HepG2 (cell line): ENCODE results near the gene THAP3. TPM values are rescaled to one million over a fixed set of nuclear protein-coding genes. Genes with fewer than 3 reads are reported as not detected.

Experiments used
- ATAC-seq: fragments of 200-7000 bp; cut with Tn5 transposase; 3 replicates; pipeline ENCODE4 v1.9.1; 2020; ENCODE audit warnings: mild to moderate bottlenecking, moderate library complexity
- BruUV-seq: library from RNA; stranded (reverse); fragments of 400-500 nt; replicated peaks from 2 replicates; lab custom pipeline; 2021; lab: Mats Ljungman, UMichigan
- CTCF ChIA-PET: fragments of 300-600 bp; formaldehyde crosslinking; extraction: SDS; loops from one replicate; lab custom pipeline; 2021; ENCODE audit warnings: low total read pairs, inconsistent platforms, low intra/inter-chr PET ratio; lab: Yijun Ruan, JAX
- POLR2A ChIA-PET: fragments of 350-600 bp; sonication (Branson Sonifier 250); formaldehyde crosslinking; loops from one replicate; lab custom pipeline; 2020; ENCODE audit warnings: antibody characterized with exemption, inconsistent platforms; lab: Yijun Ruan, JAX
- DNase-seq: peaks from one replicate; pipeline ENCODE4 v3.0.0-alpha.2; 2015; ENCODE audit warnings: low spot score
- FAIRE-seq: peaks from 3 replicates; lab custom pipeline; 2011; peaks lifted over from hg19 to GRCh38; lab: Jason Lieb, UNC
- H2AFZ ChIP-seq: one replicate; pipeline ENCODE4 v1.6.1; 2011; ENCODE audit warnings: low read length, inconsistent platforms
- H3K27ac ChIP-seq: fragments of 300-600 bp; 3 replicates; pipeline ENCODE4 v1.8.0; 2011; ENCODE audit warnings: mixed run types, mild to moderate bottlenecking, mixed read lengths, low read length, inconsistent platforms; ENCODE audit not compliant: insufficient read depth; ENCODE audit errors: extremely low read length
- H3K27me3 ChIP-seq, 2 experiments: fragments of 200-600 bp in 1 of 2; 2 replicates in 1 of 2; 3 replicates in 1 of 2; pipeline versions ENCODE4 v1.6.0 to v1.8.0; 2011; ENCODE audit warnings: low read length in 2 of 2, mild to moderate bottlenecking in 2 of 2, moderate library complexity in 2 of 2, inconsistent platforms in 1 of 2; ENCODE audit not compliant: insufficient read depth in 2 of 2, control insufficient read depth in 1 of 2
- H3K36me3 ChIP-seq, 2 experiments: fragments of 200-600 bp in 1 of 2; replicated peaks in 1 of 2; 2 replicates in 1 of 2; 3 replicates in 1 of 2; pipeline versions ENCODE4 v1.5.1 to v1.8.0; 2011; ENCODE audit warnings: low read length in 2 of 2, inconsistent platforms in 1 of 2; ENCODE audit not compliant: insufficient read depth in 2 of 2, control insufficient read depth in 1 of 2
- H3K4me1 ChIP-seq: 2 replicates; pipeline ENCODE4 v1.5.1; 2012; ENCODE audit warnings: low read length, inconsistent platforms; ENCODE audit not compliant: insufficient read depth
- H3K4me2 ChIP-seq: 2 replicates; pipeline ENCODE4 v1.6.0; 2011; ENCODE audit warnings: low read depth, low read length, inconsistent platforms
- H3K4me3 ChIP-seq, 3 experiments: fragments of 200-600 bp in 1 of 3; sonication (generic), shearing (Covaris generic) in 1 of 3; replicated peaks in 1 of 3; 2 replicates each; pipeline ENCODE4 v1.5.1; 2011 to 2016; ENCODE audit warnings: low read length in 3 of 3, inconsistent platforms in 2 of 3, low read depth in 2 of 3, mild to moderate bottlenecking in 2 of 3, control low read depth in 1 of 3, mixed read lengths in 1 of 3; ENCODE audit not compliant: insufficient read depth in 1 of 3
- H3K79me2 ChIP-seq: one replicate; pipeline ENCODE4 v1.6.1; 2011; ENCODE audit warnings: low read length, inconsistent platforms; ENCODE audit not compliant: insufficient read depth
- H3K9ac ChIP-seq: 2 replicates; pipeline ENCODE4 v1.6.0; 2011; ENCODE audit warnings: mild to moderate bottlenecking, low read depth, low read length, inconsistent platforms; ENCODE audit not compliant: insufficient read depth
- H3K9me3 ChIP-seq: 2 replicates; pipeline ENCODE4 v1.5.1; 2012; ENCODE audit warnings: mild to moderate bottlenecking, low read length
- H4K20me1 ChIP-seq: 2 replicates; pipeline ENCODE4 v1.6.0; 2011; ENCODE audit warnings: inconsistent platforms, mild to moderate bottlenecking, low read length, moderate library complexity; ENCODE audit not compliant: insufficient read depth
- CEBPB ChIP-seq: IDR thresholded peaks from 2 replicates; pipeline ENCODE4 v1.6.1; 2011; ENCODE audit warnings: low read depth, low read length, improper control_type of control experiment, borderline replicate concordance
- FOXJ3 ChIP-seq: sonication (generic); formaldehyde crosslinking; IDR thresholded peaks from 2 replicates; pipeline ENCODE4 v1.4.0; 2020; ENCODE audit warnings: missing genetic modification reagents, mild to moderate bottlenecking, borderline replicate concordance
- HDAC1 ChIP-seq: sonication (generic); formaldehyde crosslinking; IDR thresholded peaks from 2 replicates; pipeline ENCODE4 v1.5.1; 2020; ENCODE audit warnings: mild to moderate bottlenecking, missing genetic modification reagents
- MIXL1 ChIP-seq: IDR thresholded peaks from 2 replicates; pipeline ENCODE4 v1.6.1; 2016
- NR2F1 ChIP-seq, 2 experiments: fragments of 450-650 bp in 1 of 2; formaldehyde crosslinking in 1 of 2; IDR thresholded peaks; 2 replicates each; pipeline versions ENCODE4 v1.5.0 to v1.6.1; 2016 to 2020; ENCODE audit warnings: mild to moderate bottlenecking in 1 of 2, missing compliant biosample characterization in 1 of 2, missing genetic modification reagents in 1 of 2, moderate library complexity in 1 of 2
- SIX1 ChIP-seq: sonication (generic); formaldehyde crosslinking; IDR thresholded peaks from 2 replicates; pipeline ENCODE4 v1.4.0; 2020; ENCODE audit warnings: missing genetic modification reagents, borderline replicate concordance
- SSRP1 ChIP-seq: IDR thresholded peaks from 2 replicates; pipeline ENCODE4 v1.6.1; 2016; ENCODE audit warnings: control low read depth
- ZEB1 ChIP-seq: IDR thresholded peaks from 2 replicates; pipeline ENCODE4 v1.6.1; 2012; ENCODE audit warnings: mild to moderate bottlenecking, low read depth, inconsistent platforms; ENCODE audit not compliant: insufficient replicate concordance
- ZNF121 ChIP-seq: sonication (generic); formaldehyde crosslinking; IDR thresholded peaks from 2 replicates; pipeline ENCODE4 v1.5.0; 2020; ENCODE audit warnings: mild to moderate bottlenecking, missing genetic modification reagents
- ZNF558 ChIP-seq: sonication (generic); formaldehyde crosslinking; IDR thresholded peaks from 2 replicates; pipeline ENCODE4 v1.9.0; 2022; ENCODE audit warnings: mild to moderate bottlenecking, missing genetic modification reagents, borderline replicate concordance
- ZNF761 ChIP-seq: sonication (generic); formaldehyde crosslinking; conservative IDR thresholded peaks from 2 replicates; pipeline ENCODE4 v1.4.0; 2020; ENCODE audit warnings: mild to moderate bottlenecking, missing genetic modification reagents
- ZNF768 ChIP-seq: sonication (generic); formaldehyde crosslinking; IDR thresholded peaks from 2 replicates; pipeline ENCODE4 v1.4.0; 2020; ENCODE audit warnings: missing genetic modification reagents
- WGBS: methylation state at CpG from one replicate; pipeline ENCODE4 v1.1.6; 2017; ENCODE audit warnings: low lambda C conversion rate; 5-methylcytosine and 5-hydroxymethylcytosine counted together
- in situ Hi-C: cut with HindIII; loops from 2 replicates; pipeline ENCODE4 v1.10.0; 2017; ENCODE audit warnings: low pct_unique_long_range_greater_than_20kb; ENCODE audit not compliant: extremely low pct_ligation_motif_present
- intact Hi-C: fragments of 100-400 bp; cut with micrococcal nuclease; formaldehyde crosslinking; loops from one replicate; pipeline ENCODE4 v1.10.0; 2022; ENCODE audit not compliant: unreplicated experiment
- polyA plus RNA-seq, 8 experiments: library from polyadenylated mRNA; depleted of rRNA in 3 of 8; stranded (reverse) in 7 of 8; unstranded in 1 of 8; fragments of >200 nt; fragmentation: Illumina TruSeq in 4 of 8; extraction: Trizol in 4 of 8; gene quantifications; 2 replicates each; pipeline versions ENCODE4 v1.2.1 to v1.2.3, GENCODE V29; 2011 to 2016; ENCODE audit warnings: low read depth in 4 of 8, missing spikeins in 1 of 8, mixed read lengths in 1 of 8; ENCODE audit not compliant: insufficient read depth in 1 of 8
- total RNA-seq, 5 experiments: library from RNA; depleted of rRNA; stranded (reverse); fragments of >200 nt; fragmentation: Illumina TruSeq; extraction: Trizol; gene quantifications; 2 replicates each; pipeline ENCODE4 v1.2.3, GENCODE V29; 2016; ENCODE audit warnings: low read depth in 1 of 5
- TF ChIP-seq, protein P1 (sequence below): sonication (generic); formaldehyde crosslinking; IDR thresholded peaks from 2 replicates; pipeline ENCODE4 v1.5.0; 2020; ENCODE audit warnings: missing genetic modification reagents
- TF ChIP-seq, protein P2 (sequence below): sonication (generic); formaldehyde crosslinking; IDR thresholded peaks from 2 replicates; pipeline ENCODE4 v1.4.0; 2020; ENCODE audit warnings: low read depth, mild to moderate bottlenecking, missing genetic modification reagents
- TF ChIP-seq, protein P3 (sequence below), 2 experiments: fragments of 450-650 bp in 1 of 2; sonication (generic) in 1 of 2; formaldehyde crosslinking; IDR thresholded peaks; 2 replicates each; pipeline versions ENCODE4 v1.5.0 to v1.8.0; 2020 to 2022; ENCODE audit warnings: mild to moderate bottlenecking in 1 of 2, missing genetic modification reagents in 1 of 2

Gene THAP3
- total and polyA plus RNA-seq, 2 of the 13 experiments (the other 11 are each of a cell fraction or from before 2014, with no cell fraction given): 10.3 to 14.9 TPM

DNA sequence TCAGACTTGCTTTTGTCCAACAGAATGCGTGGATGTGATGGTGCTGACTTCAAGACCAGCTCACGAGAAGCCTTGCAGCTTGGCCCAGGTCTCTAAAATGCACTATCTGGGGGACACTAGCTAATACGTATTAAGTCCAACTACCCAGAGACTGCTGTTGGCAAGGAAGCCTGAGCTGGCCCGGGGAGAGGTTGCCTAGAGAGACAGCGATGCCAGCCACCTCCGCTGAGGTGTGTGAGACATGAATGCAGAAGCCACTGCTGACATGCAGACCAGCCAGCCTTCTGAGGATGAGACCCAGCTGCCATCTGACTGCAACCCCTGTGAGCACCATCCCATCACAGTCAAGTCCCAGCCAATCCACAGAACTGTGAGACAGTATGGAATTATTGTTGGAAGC, 32.5 kb downstream of the THAP3 start:
- intact Hi-C loops: no loop called here
- in situ Hi-C loops: no loop called here
- CTCF ChIA-PET: no interaction called here

More for the DNA sequence above, 32.5 kb downstream of the THAP3 start:
- peaks cover 7 to 48% of the 10 kb centered on the region in 2 experiments for H3K36me3 ChIP-seq
- no peak overlapping the region for H3K4me3 ChIP-seq
- no peak overlapping the region for H3K9ac ChIP-seq
- H2AFZ ChIP-seq: no peak overlapping the region
- H3K27me3 ChIP-seq: no peaks in the 10 kb centered on the region; a peak in 1 of 5 replicates
- no peaks in the 10 kb centered on the region for H4K20me1 ChIP-seq
- no peaks in the 10 kb centered on the region for H3K4me1 ChIP-seq
- H3K9me3 ChIP-seq: no peaks in the 10 kb centered on the region
- H3K79me2 ChIP-seq: peaks cover 4% of the 10 kb centered on the region
- no TSS peak for BruUV-seq
- H3K4me2 ChIP-seq: no peak overlapping the region
- no peak for ATAC-seq
- WGBS: 90% methylated on average over 2 of the region's 6 CpGs
- no peak for DNase-seq
- POLR2A ChIA-PET: no interaction called here
- FAIRE-seq: no peak
- H3K27ac ChIP-seq: no peak overlapping the region
- TF ChIP-seq NR2F1 (CRISPR knock-in tag; IDR thresholded peaks at IDR 0.05) (no peak), FOXJ3 (no peak), MIXL1 (no peak), SIX1 (CRISPR knock-in tag) (no peak), ZNF768 (no peak), ZNF121 (CRISPR knock-in tag) (no peak), SSRP1 (CRISPR knock-in tag) (no peak), ZEB1 (no peak), ZNF558 (CRISPR knock-in tag) (no peak), HDAC1 (CRISPR knock-in tag) (no peak), CEBPB (no peak), ZNF761 (CRISPR knock-in tag) (no peak)
- TF ChIP-seq, protein P1, sequence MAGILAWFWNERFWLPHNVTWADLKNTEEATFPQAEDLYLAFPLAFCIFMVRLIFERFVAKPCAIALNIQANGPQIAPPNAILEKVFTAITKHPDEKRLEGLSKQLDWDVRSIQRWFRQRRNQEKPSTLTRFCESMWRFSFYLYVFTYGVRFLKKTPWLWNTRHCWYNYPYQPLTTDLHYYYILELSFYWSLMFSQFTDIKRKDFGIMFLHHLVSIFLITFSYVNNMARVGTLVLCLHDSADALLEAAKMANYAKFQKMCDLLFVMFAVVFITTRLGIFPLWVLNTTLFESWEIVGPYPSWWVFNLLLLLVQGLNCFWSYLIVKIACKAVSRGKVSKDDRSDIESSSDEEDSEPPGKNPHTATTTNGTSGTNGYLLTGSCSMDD (CRISPR knock-in tag): no peak
- TF ChIP-seq, protein P2, sequence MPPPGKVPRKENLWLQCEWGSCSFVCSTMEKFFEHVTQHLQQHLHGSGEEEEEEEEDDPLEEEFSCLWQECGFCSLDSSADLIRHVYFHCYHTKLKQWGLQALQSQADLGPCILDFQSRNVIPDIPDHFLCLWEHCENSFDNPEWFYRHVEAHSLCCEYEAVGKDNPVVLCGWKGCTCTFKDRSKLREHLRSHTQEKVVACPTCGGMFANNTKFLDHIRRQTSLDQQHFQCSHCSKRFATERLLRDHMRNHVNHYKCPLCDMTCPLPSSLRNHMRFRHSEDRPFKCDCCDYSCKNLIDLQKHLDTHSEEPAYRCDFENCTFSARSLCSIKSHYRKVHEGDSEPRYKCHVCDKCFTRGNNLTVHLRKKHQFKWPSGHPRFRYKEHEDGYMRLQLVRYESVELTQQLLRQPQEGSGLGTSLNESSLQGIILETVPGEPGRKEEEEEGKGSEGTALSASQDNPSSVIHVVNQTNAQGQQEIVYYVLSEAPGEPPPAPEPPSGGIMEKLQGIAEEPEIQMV (CRISPR knock-in tag): no peak
- TF ChIP-seq, protein P3, sequence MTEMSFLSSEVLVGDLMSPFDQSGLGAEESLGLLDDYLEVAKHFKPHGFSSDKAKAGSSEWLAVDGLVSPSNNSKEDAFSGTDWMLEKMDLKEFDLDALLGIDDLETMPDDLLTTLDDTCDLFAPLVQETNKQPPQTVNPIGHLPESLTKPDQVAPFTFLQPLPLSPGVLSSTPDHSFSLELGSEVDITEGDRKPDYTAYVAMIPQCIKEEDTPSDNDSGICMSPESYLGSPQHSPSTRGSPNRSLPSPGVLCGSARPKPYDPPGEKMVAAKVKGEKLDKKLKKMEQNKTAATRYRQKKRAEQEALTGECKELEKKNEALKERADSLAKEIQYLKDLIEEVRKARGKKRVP (CRISPR knock-in tag; IDR thresholded peaks at IDR 0.05): no peak
